A549 treated with GW870086 at 1 μM for 4 hours (cell line): ENCODE measurements around the gene SLC26A8. TPM values are rescaled to one million over a fixed set of nuclear protein-coding genes. Genes with fewer than 3 reads are reported as not detected.

ENCODE experiments used
- total RNA-seq: library from RNA; stranded (reverse); fragments of 200-300 nt; extraction: Qiagen RNA extraction; gene quantifications from 5 replicates; pipeline ENCODE4 v1.2.3, GENCODE V29; 2022; ENCODE audit warnings: low read depth

Gene SLC26A8, protein sequence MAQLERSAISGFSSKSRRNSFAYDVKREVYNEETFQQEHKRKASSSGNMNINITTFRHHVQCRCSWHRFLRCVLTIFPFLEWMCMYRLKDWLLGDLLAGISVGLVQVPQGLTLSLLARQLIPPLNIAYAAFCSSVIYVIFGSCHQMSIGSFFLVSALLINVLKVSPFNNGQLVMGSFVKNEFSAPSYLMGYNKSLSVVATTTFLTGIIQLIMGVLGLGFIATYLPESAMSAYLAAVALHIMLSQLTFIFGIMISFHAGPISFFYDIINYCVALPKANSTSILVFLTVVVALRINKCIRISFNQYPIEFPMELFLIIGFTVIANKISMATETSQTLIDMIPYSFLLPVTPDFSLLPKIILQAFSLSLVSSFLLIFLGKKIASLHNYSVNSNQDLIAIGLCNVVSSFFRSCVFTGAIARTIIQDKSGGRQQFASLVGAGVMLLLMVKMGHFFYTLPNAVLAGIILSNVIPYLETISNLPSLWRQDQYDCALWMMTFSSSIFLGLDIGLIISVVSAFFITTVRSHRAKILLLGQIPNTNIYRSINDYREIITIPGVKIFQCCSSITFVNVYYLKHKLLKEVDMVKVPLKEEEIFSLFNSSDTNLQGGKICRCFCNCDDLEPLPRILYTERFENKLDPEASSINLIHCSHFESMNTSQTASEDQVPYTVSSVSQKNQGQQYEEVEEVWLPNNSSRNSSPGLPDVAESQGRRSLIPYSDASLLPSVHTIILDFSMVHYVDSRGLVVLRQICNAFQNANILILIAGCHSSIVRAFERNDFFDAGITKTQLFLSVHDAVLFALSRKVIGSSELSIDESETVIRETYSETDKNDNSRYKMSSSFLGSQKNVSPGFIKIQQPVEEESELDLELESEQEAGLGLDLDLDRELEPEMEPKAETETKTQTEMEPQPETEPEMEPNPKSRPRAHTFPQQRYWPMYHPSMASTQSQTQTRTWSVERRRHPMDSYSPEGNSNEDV
- not detected in 5 replicates for total RNA-seq

DNA sequence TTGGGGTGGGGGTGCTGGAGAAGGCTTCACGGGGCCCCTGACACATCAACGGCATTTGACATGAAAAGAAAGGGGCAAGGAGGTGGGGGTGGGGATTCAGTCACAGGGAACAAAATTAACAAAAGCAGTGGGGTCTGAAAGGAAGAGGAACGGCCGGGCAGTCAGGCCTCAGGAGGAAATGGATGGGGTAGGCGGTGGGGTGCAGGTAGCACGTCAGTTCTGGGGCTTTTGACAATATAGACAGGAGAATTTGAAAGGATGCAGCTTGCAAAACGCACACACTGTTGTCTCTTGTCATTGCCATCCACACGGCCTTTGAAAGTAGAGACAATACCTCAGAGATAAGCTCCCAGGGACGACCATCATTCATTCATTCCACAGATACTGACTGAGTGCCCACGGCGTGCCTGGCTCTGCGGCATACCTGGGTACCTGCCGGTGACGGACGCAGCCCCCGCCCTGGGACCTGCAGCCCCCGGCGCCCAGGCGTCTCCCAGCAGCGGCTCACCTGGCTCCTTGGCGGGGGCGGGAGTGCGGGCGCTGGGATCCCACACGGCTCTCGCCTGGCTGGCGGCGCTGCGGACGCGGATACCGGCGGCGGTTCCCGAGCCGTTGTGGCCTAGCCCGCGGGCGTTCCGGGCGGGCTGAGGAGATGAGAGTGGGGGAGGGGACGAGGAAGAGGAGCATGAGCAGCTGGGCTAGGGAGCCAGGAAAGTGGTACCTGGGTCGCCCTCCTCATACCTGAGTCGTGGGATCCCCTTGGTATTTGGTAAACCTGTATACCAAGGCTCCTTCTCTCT, at the start of gene SLC26A8:
TSS of gene SLC26A8 (minus strand) at position 646 of the 800 bp plus-strand sequence. CDS start 4,934 bp downstream, outside the sequence.

GRCh38 chr6:36027501-36028087, 3.2 kb upstream of the SLC26A8 start, which contains the start of gene MAPK14:
MAPK14 (plus strand) TSS chr6:36027808; CDS start chr6:36028158, 350 bp downstream.

GRCh38 chr6:35920793-35921732, 103.4 kb downstream of the SLC26A8 start, which contains the start of gene SRPK1:
SRPK1 (minus strand) TSS chr6:35921098; CDS start chr6:35921056, 42 bp downstream.

Other genes with a start within 250 kb of the SLC26A8 start
- gene CLPSL2, start 248.0 kb downstream of the SLC26A8 start, total RNA-seq: 0.79 to 2.0 TPM (median 1.3 TPM) in 4 of 5 replicates, not detected in the other
- not detected in 5 replicates for gene CLPSL1, start 243.6 kb downstream of the SLC26A8 start, total RNA-seq
- not detected in 5 replicates for gene CLPS, start 227.3 kb downstream of the SLC26A8 start, total RNA-seq
- gene LHFPL5, start 219.3 kb downstream of the SLC26A8 start, total RNA-seq: 0.06 to 0.17 TPM (median 0.10 TPM) in 3 of 5 replicates, not detected in the others
- gene SRPK1, start 103.5 kb downstream of the SLC26A8 start, total RNA-seq: 24.7 to 39.4 TPM (median 32.6 TPM) in 5 replicates
- gene MAPK14, start 3.2 kb upstream of the SLC26A8 start, total RNA-seq: 21.7 to 28.6 TPM (median 25.7 TPM) in 5 replicates
- gene MAPK13, start 105.9 kb upstream of the SLC26A8 start, total RNA-seq: 0.63 to 0.96 TPM (median 0.79 TPM) in 5 replicates
- gene BRPF3, start 172.1 kb upstream of the SLC26A8 start, total RNA-seq: 8.4 to 10.5 TPM (median 9.6 TPM) in 5 replicates
- gene PNPLA1, start 245.4 kb upstream of the SLC26A8 start, total RNA-seq: not detected in 5 replicates